Stimulated activated CD8-positive, alpha-beta memory T cell treated with anti-CD3 and anti-CD28 coated beads, Interleukin-15, amount 100 ng/mL, for 4 hours (primary cell): ENCODE data around the gene RFTN1.

Experiments used
- DNase-seq, 2 donors: peaks; one replicate each; pipeline ENCODE4 v3.0.0-alpha.2; 2020; ENCODE audit warnings: low read depth in 2 of 2

Gene RFTN1

DNA sequence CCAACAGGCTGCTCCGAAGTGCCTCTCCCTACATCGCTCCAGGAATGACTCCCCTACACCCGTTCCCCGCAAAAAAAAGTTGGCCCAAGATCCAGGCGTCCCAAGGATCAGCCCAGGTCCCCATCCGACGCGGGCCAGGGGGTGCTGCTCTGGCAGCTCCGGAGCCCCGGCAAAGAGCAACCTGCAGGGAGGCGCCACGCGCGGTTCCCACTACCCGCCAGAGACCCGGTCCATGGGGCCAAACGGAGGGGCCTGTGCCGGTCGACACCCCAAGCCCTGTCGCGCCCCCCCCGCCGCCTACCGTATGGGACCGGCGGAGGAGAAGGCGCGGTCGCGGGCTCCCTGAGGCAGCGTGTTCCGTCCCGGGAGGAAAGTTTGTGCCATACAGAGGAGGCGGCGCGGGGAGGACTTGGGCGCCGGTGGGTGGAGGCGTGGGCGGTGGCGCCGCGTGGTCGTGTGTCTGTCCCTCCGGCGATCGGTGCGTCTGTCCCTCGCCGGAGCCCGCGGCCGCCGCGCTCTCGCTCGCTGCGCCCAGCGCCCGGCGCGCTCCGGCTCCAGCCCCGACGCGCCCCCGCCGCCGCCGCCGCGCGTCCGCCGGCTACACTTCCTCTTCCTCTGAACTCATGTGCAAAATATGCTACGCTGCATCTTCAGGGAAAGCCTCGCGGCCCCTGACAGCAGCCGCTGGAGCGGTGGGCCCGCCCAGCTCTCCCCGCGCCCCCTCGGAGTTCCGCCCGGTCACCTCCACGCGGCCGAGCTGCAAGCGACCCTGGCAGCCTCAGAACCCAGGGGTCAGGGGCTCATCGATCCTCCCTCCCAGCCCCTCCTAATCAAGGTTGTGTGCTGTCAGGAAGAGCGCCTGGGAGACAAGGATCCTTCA, at the start of gene RFTN1:
TSS of gene RFTN1 (minus strand) at position 559 of the 880 bp plus-strand sequence. CDS start 19,830 bp downstream, outside the sequence.
- DNase-seq = peak in 1 of 2 donors; percentile 26

DNA sequence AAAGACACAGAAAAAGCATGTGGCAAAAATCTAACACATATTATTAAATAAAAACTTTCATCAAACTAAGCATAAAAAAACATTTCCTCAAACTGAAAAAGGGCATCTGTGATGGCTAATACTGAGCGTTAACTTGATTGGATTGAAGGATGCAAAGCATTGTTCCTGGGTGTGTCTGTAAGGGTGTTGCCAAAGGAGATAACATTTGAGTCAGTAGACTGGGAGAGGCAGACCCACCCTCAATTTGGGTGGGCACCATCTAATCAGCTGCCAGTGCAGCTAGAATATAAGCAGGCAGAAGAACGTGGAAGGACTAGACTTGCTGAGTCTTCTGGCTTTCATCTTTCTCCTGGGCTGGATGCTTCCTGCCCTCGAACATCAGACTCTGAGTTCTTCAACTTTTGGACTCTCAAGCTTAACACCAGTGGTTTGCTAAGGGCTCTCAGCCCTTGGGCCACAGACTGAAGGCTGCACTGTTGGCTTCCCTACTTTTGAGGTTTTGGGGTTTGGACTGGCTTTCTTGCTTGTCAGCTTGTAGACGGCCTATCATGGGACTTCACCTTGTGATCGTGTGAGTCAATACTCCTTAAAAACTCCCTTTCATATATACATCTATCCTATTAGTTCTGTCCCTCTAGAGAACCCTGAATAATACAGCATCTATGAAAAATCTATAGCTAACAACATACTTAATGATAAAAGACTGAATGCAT, 46.3 kb upstream of the RFTN1 start:
- no peak for DNase-seq

GRCh38 chr3:16554126-16554525, 40.6 kb upstream of the RFTN1 start:
- DNase-seq = no peak

DNA sequence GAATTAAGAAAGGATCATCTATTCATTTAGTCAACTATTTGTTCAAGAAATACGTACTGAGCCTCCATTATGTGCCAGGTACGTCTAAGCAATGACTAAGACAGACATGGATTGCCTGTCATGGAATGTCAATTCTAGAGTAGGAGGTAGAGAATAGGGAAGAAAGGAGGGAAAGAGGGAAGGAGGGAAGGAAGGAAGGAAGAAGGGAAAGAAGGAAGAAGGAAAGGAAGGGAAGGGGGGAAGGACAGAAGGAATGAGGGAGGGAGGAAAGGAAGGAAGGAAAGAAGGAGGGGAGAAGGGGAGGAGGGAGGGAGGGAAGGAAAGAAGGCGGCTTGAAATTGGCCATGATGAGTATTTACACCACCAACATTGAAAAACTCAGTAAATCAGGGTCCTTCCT, 39.3 kb upstream of the RFTN1 start:
- no peak for DNase-seq

DNA sequence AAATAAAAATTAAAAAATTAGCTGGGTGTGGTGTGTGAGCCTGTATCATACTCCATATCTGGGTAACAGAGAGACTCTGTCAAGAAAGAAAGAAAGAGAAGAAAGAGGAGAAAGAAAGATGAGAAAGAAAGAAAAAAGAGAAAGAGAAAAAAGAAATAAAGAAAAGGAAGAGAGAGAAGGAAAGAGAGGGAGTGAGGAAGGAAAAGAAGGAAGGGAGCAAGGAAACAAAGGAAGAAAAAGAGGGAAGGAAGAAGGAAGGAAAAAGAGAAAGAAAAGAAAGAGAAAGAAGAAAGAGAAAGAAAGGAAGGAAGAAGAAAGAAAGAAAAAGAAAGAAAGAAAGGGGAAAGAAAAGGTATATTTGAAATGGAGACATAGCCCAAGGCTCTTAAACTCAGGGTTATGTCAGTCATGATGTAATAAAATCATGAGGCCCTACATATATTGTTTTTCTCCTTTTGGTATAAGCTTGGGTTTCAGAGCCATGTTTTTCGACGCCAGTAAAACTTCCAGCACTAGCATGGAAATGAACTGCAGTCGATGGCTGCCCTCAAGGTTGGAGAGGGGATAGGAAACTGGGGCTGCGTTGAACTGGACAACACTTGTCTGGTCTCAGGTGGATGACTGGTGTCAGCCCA, 38.0 kb upstream of the RFTN1 start:
- no peak for DNase-seq

DNA sequence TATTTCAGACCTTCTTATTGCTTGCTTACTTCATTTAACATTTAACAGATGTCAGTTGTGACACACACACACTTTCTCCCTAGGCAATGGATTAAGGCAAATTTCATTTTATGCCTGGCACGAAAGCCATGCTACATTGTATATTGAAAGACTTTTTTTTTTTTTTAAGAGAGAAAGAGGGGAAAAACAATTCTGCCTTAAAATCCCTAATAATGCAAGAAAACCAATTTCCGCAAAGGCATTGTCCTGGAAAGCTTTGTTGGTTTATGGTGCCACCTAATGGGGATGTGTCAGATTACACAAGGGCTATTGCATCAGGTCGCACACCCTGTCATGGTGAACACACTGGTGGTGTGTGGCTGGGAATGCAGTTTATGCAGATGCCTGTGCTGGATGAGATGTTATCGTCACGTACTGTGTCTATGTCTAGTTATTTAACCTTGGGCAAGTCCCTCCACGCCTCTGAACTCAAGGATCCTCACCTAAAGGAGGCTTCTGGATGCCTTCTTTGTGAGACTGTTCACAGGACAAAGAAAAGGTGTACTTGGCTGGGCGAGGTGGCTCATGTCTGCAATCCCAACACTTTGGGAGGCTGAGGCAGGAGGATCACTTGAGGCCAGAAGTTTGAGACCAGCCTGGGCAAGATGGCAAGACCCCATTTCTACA, 37.3 kb upstream of the RFTN1 start:
- DNase-seq = peak; percentile 19 to 58

GRCh38 chr3:16550305-16550675, 36.8 kb upstream of the RFTN1 start:
- DNase-seq = no peak

DNA sequence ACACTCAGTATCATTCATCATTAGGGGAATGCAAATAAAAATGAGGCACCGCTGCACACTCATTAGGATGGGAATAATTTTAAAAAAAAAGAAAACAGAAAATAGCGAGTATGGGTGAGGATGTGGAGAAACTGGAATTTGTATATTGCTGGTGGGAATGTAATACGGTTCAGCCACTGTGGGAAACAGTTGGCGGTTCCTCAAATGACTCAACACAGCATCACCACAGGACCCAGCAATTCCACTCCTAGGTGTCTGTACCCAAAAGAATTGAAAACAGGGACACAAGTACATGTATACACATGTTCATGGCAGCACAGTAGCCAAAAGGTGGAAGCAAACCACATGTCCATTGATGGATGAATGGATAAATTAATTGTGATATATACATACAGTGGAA, 35.2 kb upstream of the RFTN1 start:
- no peak for DNase-seq

- DNase-seq = no peak
These were observed 34.3 kb upstream of the RFTN1 start for GRCh38 chr3:16547561-16548357.

- DNase-seq = no peak
These were observed 32.9 kb upstream of the RFTN1 start for GRCh38 chr3:16546186-16547010.

GRCh38 chr3:16545413-16546185, 32.1 kb upstream of the RFTN1 start:
- no peak for DNase-seq

GRCh38 chr3:16543242-16543864, 29.9 kb upstream of the RFTN1 start:
- DNase-seq = no peak

GRCh38 chr3:16538507-16538906, 25.0 kb upstream of the RFTN1 start:
- no peak for DNase-seq

DNA sequence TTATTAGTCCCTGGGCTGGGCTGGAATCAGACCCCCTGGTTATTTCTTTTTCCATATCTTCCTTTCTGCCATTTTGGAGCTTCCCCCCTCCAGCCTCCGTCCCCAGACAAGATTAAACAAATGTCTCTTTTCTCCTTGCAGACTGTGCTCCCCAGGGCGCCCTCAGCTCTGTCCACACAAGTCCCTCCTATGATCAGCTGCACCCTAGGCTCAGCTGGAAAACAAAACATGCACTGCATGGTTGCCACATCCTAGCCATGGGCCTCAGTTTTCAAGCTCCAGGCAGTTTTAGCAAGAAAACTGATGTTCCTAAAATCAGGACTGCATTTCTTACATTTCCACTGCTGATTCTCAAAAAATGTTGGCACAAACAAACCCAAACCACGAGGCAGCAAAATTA, 23.5 kb upstream of the RFTN1 start:
- DNase-seq = no peak

GRCh38 chr3:16536344-16536663, 22.8 kb upstream of the RFTN1 start:
- no peak for DNase-seq

- no peak for DNase-seq
These were observed 21.3 kb upstream of the RFTN1 start for GRCh38 chr3:16534640-16535262.

- DNase-seq = no peak
These were observed 20.6 kb upstream of the RFTN1 start for GRCh38 chr3:16533928-16534574.

DNA sequence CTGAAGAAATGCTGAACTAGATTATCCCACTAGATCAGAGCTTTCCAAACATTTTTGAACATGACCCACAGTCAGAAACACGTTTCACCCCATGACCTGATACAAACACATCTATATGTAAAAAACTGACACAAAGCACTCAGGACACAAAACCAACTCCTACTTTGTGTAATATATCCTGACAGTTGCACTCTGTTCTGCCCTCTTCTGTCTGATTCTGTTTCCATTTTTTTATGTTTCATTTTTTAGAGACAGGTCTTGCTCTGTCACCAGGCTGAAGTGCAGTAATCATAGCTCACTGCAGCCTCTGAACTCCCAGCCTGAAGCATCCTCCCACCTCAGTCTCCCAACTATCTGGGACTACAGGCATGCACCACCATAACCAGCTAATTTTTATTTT, 15.8 kb upstream of the RFTN1 start:
- no peak for DNase-seq
